ENCODE results near the gene IL1RAPL1. TPM values are rescaled to one million over a fixed set of nuclear protein-coding genes. Genes with fewer than 3 reads are reported as not detected.

Gene IL1RAPL1
- total RNA-seq, 1 experiment from 2014 or later: not detected

GRCh38 chrX:28848707-28849106 lies 261.5 kb downstream of the IL1RAPL1 start:
- no peak overlapping the region for H3K4me3 Mint-ChIP-seq (ENCODE audit: unreplicated experiment)
- no peak for DNase-seq (ENCODE audit: unreplicated experiment)
- H3K27ac Mint-ChIP-seq (ENCODE audit: low read depth, unreplicated experiment): no peak overlapping the region
- intact Hi-C loops (cut with micrococcal nuclease): no loop called here
- no peaks in the 10 kb centered on the region for H3K36me3 Mint-ChIP-seq (ENCODE audit: insufficient read depth, unreplicated experiment)
- peaks cover 8% of the 10 kb centered on the region for H3K4me1 Mint-ChIP-seq (ENCODE audit: insufficient read depth, unreplicated experiment)
- CTCF ChIA-PET: interaction anchor here (0.6 kb wide), 3 partner anchors 9 to 29 kb away, joined by 3 to 5 read pairs (median 3); no protein-coding TSS in a partner anchor
- H3K27me3 Mint-ChIP-seq (ENCODE audit: insufficient read depth, unreplicated experiment): peaks cover 2% of the 10 kb centered on the region
- H3K9me3 Mint-ChIP-seq (ENCODE audit: unreplicated experiment): no peaks in the 10 kb centered on the region
- POLR2A ChIA-PET: interaction anchor here (0.6 kb wide), 1 partner anchor 212 kb away, joined by 3 read pairs; no protein-coding TSS in a partner anchor
- BruUV-seq (replicated peaks): no TSS peak
- no peak for TF ChIP-seq CTCF (IDR thresholded peaks at IDR 0.05; ENCODE audit: unreplicated experiment)

DNA sequence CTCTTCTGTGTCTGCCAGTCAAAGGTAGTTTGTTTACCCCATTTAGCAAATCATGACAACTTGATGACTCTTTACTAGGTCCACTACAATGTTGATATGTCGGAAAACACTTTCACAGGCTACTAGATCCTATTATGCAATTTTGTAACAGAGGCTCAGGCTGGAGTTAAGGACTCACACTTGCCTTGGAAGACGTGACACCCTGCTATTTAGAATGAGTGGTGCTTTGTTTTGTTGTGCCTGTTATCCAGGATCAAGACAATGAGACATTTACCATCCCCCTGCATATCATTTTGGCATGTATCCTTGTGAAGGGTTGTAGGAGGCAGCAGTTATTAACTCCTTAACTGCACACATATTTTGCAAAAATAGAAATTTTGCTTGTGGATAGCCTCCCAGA lies 263.7 kb downstream of the IL1RAPL1 start:
- TF ChIP-seq CTCF (IDR thresholded peaks at IDR 0.05; ENCODE audit: unreplicated experiment): no peak
- H3K4me1 Mint-ChIP-seq (ENCODE audit: insufficient read depth, unreplicated experiment): peaks cover 8% of the 10 kb centered on the region
- BruUV-seq (replicated peaks): no TSS peak

DNA sequence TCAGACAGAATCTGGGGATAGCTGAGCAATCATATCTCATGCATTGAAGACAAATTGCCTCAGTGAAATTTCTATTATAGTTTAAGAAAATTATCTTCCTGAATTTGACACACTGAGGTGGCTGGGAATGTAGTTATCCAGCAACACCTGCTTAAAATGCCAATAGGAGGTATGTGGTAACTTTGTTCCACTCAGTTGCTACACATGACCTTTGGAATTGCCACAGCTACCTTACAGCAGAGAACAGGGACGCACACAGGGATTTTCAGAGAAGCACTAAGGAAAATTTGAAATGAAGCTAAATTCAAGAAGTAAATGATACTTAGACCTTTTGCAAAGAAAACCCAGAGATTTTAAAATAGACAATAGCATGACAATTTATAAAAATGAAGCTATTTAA lies 264.6 kb downstream of the IL1RAPL1 start:
- DNase-seq (ENCODE audit: unreplicated experiment): no peak
- peaks cover 13% of the 10 kb centered on the region for H3K27me3 Mint-ChIP-seq (ENCODE audit: insufficient read depth, unreplicated experiment)
- H3K9me3 Mint-ChIP-seq (ENCODE audit: unreplicated experiment): peaks cover 11% of the 10 kb centered on the region
- no peak overlapping the region for H3K4me3 Mint-ChIP-seq (ENCODE audit: unreplicated experiment)
- H3K4me1 Mint-ChIP-seq (ENCODE audit: insufficient read depth, unreplicated experiment): peaks cover 6% of the 10 kb centered on the region
- intact Hi-C loops (cut with micrococcal nuclease): no loop called here
- H3K36me3 Mint-ChIP-seq (ENCODE audit: insufficient read depth, unreplicated experiment): no peaks in the 10 kb centered on the region
- ChIA-PET POLR2A (interaction anchor here (0.7 kb wide), 1 partner anchor 550 kb away, joined by 3 read pairs; no protein-coding TSS in a partner anchor), CTCF (no interaction called here)
- no peak for TF ChIP-seq CTCF (IDR thresholded peaks at IDR 0.05; ENCODE audit: unreplicated experiment)
- BruUV-seq (replicated peaks): no TSS peak
- no peak overlapping the region for H3K27ac Mint-ChIP-seq (ENCODE audit: low read depth, unreplicated experiment)

More for the DNA sequence above, 263.7 kb downstream of the IL1RAPL1 start:
- DNase-seq (ENCODE audit: unreplicated experiment): no peak
- ChIA-PET CTCF (no interaction called here), POLR2A (no interaction called here)
- Mint-ChIP-seq H3K4me3 (ENCODE audit: unreplicated experiment) (no peak overlapping the region), H3K36me3 (ENCODE audit: insufficient read depth, unreplicated experiment) (no peaks in the 10 kb centered on the region), H3K27ac (ENCODE audit: low read depth, unreplicated experiment) (no peak overlapping the region), H3K9me3 (ENCODE audit: unreplicated experiment) (peaks cover 11% of the 10 kb centered on the region), H3K27me3 (ENCODE audit: insufficient read depth, unreplicated experiment) (peaks cover 13% of the 10 kb centered on the region)
- intact Hi-C loops (cut with micrococcal nuclease): no loop called here

DNA sequence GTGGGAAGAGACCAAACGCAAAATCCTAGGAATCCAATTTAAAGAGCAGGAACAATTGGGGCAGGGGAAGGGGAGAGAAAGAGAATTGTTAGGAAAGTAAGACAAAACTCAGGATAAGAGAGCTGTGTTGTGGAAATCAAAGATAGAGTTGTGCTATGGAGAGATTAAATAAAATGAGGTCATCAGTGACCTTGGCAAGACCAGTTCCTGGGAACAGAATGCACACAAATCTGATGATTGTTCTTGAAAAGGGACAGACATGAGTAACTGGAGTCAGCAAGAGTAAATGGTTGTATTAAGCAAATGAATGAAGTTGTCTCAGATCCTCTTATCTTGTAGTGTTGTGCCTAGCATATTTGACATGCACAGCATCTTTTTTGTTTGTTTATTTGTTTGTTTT lies 267.4 kb downstream of the IL1RAPL1 start:
- ChIA-PET POLR2A (no interaction called here), CTCF (interaction anchor here (0.7 kb wide), 1 partner anchor 46 kb away, joined by 3 read pairs; no protein-coding TSS in a partner anchor)
- no peak for TF ChIP-seq CTCF (IDR thresholded peaks at IDR 0.05; ENCODE audit: unreplicated experiment)
- H3K36me3 Mint-ChIP-seq (ENCODE audit: insufficient read depth, unreplicated experiment): no peaks in the 10 kb centered on the region
- no peak overlapping the region for H3K4me3 Mint-ChIP-seq (ENCODE audit: unreplicated experiment)
- peaks cover 11% of the 10 kb centered on the region for H3K9me3 Mint-ChIP-seq (ENCODE audit: unreplicated experiment)
- no peak for DNase-seq (ENCODE audit: unreplicated experiment)
- intact Hi-C loops (cut with micrococcal nuclease): no loop called here
- H3K27me3 Mint-ChIP-seq (ENCODE audit: insufficient read depth, unreplicated experiment): peaks cover 13% of the 10 kb centered on the region
- no TSS peak for BruUV-seq (replicated peaks)
- no peak overlapping the region for H3K27ac Mint-ChIP-seq (ENCODE audit: low read depth, unreplicated experiment)
- no peaks in the 10 kb centered on the region for H3K4me1 Mint-ChIP-seq (ENCODE audit: insufficient read depth, unreplicated experiment)

Measured in MCF 10A (cell line).